Kidney glomerular epithelial cell (primary cell): ENCODE data around the gene BIRC2.

ENCODE experiments used
- DNase-seq: peaks from one replicate; lab custom pipeline; 2025; lab: John Stamatoyannopoulos, UW

BIRC2 gene

DNA sequence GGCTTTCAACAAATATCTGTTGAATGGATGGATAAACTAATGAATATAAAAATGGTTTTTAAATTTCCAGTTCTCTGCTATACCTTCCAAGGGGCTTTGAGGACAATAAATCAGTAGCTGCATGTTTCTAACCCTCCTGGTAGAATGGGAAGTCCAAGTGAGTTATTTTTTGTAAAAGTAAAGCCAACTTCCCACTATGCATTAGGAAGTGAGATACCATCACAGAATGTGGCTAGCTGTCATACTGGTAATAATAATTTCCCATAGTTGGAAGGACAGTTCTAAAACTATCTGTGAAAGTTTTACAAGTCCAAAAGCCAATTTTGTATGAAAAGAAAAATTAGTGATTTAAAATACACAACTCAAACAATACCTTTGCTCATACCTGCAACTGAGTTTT, 55.5 kb downstream of the BIRC2 start:
- DNase-seq = no peak

DNA sequence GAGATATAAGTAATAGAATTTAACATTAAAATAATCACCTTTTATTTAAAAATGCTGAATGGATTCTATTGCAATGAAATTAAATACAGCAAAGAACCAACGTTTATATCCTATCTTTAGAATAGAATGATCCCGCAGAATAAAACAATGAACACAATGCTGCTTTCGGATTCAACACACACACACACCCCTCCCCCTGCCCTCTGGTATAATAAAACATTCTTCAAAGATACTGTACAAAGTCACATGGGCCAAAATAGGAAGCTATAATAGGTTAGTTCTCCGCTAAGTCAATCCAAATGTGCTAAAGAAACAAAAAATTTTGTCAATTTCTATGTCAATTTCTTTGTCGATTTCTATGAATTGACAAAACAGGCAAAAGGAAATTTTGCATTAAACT, 58.5 kb downstream of the BIRC2 start:
- DNase-seq = no peak

DNA sequence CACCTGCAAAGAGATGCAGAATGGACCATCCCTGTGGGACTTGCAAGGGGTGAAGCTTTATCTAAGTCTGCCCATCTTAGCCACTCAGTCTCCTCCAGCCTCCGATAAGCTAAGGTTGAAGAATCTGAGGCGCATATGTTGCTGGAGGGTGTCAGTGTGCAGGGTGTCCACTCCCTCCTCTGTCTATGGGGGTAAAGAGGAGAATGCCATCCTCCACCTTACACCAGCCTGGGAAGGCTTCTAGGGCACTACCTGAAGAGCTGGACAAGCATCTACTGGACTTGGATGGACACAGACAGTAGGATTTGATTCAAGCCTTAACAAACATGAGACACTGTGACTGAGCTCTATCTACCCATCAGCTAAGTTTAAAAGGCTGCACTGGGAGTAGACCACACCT, 59.1 kb downstream of the BIRC2 start:
- DNase-seq = no peak

DNA sequence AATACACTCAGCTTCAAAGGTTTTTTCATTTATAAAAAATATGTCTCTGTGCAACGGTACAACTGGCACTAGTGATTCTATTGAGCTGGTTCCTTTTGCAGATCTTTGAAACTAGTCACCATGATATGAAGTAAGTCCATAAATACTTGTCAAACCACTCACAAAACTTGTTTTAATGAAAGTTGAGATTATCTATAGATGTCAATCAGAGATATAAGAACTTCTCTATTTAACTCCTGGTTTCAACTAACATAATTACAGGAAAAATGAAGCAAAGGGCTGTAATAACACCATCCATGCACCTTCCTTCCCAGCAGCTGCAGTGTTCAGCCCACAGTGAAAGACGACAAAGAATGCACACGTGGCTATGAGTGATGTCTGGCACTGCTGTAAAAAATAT, 60.9 kb downstream of the BIRC2 start:
- no peak for DNase-seq

DNA sequence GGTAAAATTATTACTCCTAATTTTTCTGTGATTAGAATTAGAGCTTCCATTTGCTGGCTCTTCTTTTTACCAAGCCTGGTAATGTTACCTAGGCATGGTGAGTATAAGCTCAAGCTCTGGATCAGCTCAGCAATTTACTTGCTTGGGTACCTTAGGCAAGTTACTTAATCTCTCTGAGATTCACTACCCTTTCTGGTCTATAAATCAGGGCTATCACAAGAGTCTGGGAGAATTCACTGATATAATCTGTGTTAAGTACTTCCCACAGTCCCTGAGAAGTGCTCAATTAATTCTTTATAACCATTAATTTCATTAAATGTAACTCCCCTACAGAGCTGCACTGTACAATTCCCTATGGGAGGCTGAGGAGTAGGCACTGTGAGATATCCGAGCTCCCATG, 61.3 kb downstream of the BIRC2 start:
- DNase-seq = no peak

DNA sequence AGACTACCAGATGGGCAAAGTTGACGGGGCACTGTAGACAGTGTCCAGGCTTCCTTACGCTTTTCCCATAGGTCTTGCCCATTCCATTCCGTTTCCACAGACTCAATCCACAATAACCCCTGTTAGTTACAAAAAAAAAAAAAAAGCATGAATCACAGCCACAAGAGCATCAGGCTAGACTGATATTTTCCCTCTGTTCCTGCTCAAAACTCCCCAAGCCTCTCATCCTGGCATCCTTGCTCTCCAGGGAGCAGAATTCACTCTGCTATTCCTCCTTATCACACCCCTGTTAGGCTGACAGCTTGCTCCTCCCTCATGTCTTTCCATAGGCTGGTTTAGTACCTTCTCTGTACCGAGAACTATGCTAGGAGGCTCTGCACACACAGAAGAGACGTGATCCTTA, 63.4 kb downstream of the BIRC2 start:
- DNase-seq = no peak

DNA sequence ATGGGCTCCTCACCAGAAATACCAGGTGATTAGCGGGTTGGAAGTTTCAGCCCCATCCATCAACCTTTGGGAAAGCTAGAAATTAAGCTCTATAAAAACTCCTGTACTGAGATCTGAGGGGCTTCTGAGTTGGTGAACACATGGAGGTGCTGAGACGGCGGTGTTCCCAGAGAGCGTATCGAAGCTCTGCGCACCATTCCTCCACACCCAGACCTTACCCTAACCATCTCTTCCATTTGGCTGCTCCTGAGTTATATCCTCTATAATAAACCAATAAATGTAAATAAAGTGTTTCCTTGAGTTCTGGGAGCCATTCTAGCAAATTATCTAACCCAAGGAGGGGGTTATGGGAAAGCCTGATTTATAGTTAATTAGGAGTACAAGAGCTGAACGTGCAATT, 64.1 kb downstream of the BIRC2 start:
- DNase-seq = no peak

DNA sequence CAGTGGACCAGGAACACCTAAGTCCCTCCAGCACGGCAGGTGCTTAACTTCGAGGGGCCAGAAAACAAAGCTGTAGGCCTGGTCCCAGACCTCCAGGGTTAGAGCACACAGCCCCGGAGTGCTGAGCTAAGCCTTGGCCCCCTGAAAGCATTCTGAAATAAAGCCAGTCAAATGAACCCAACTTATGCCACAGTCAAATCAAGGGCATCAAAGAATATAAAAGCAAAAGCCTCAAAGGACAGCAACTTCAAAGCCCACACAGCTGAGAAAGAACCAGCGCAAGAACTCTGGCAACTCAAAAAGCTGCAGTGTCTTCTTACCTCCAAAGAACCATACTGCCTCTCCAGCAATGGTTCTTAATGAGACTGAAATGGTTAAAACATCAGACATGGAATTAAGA, 66.5 kb downstream of the BIRC2 start:
- no peak for DNase-seq

DNA sequence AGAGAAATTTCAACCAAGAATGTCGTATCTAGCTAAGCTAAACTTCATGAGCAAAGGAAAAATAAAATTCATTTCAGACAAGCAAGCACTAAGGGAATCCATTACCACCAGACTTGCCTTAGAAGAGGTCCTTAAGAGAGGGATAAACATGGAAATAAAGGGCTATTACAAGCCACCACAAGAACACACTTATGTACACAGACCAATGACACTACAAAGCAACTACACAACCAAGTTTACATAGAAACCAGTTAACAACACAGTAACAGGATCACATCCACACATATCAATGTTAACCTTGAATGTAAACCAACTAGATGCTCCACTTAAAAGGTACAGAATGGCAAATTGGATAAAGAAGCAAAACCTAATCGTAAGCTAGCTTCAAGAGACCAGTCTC, 67.5 kb downstream of the BIRC2 start:
- DNase-seq = no peak

DNA sequence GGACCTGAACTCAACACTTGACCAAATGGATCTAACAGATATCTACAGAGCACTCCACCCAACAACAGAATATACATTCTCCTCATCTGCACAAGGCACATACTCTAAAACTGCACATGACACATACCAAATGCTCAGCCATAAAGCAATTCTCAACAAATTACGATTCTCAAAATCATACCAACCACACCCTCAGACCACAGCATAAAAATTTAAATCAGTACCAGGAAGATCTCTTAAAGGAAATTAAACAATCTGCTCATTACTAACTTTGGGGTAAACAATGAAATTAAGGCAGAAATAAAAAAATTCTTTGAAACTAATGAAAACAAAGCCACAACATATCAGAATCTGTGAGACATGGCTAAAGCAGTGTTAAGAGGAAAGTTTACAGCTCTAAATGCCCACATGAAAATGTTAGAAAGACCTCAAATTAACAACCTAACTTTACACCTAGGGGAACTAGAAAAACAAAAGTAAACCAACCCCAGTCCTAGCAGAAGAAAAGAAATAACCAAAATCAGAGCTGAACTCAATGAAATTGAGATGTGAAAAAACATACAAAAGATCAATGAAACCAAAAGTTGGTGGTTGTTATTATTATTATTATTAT, 68.4 kb downstream of the BIRC2 start:
- DNase-seq = no peak

DNA sequence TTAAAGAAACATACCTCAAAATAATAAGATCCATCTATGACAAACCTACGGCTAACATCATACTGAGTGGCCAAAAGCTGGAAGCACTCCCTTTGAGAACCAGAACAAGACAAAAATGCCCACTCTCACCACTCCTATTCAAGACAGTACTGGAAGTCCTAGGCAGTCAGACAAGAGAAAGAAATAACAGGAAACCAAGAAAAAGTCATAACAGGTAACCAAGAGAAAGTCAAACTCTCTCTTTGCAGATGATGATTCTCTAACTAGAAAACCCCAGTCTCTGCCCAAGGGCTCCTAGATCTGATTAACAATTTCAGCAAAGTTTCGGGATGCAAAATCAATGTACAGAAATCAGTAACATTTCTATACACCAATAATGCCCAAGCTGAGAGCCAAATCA, 70.0 kb downstream of the BIRC2 start:
- DNase-seq = no peak

DNA sequence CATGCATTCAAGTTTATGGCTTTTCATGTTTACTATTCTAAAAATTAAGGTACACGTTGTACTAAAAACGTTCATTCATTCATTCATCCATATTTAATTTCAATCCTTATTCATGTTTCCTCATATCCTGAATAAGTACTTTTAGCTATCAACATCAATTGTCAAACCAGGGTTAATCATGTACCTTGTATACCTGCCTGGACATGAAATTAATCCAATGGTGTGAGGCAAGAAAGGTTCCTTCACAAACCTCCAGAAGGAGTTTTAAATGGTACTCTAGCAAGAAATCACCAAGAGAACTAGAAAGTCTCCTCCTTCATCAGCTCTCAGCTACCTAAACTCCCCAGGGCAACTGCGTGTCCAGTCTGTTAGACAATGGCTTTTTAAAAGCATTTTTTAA, 72.2 kb downstream of the BIRC2 start:
- DNase-seq = no peak

DNA sequence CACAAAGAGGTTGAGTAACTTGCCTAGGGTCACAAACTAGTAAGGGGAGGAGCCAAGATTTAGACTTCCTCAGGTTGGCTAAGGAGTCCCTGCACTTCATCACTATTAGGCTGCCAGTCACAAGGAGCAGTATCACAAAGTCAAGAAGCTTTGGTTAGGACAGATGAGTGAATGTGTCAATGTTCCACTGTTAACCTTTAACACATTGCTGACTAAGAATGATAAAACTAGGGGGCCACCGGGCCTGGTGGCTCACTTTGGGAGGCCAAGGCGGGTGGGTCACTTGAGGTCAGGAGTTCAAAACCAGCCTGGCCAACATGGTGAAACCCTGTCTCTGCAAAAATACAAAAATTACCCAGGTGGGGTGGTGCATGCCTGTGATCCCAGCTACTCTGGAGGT, 73.5 kb downstream of the BIRC2 start:
- DNase-seq = no peak

DNA sequence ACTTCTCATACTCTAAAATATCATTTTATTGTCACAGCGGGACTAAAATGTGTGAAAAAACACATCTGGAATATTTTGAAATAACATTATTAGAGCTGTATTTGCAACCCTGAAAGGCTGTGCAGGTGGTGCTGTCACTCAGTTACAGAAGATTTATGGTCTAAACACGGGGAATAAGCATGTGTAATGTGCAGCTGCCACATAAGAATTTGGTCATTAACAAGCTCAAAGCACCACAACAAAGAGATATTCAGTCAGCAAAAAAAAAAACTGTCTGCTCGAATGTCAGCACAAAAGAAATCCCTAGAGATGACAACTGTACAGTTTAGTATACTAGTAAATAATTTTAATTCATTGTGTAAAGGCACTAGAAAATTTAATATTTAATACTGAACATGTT, 74.2 kb downstream of the BIRC2 start:
- DNase-seq = peak; percentile 20

DNA sequence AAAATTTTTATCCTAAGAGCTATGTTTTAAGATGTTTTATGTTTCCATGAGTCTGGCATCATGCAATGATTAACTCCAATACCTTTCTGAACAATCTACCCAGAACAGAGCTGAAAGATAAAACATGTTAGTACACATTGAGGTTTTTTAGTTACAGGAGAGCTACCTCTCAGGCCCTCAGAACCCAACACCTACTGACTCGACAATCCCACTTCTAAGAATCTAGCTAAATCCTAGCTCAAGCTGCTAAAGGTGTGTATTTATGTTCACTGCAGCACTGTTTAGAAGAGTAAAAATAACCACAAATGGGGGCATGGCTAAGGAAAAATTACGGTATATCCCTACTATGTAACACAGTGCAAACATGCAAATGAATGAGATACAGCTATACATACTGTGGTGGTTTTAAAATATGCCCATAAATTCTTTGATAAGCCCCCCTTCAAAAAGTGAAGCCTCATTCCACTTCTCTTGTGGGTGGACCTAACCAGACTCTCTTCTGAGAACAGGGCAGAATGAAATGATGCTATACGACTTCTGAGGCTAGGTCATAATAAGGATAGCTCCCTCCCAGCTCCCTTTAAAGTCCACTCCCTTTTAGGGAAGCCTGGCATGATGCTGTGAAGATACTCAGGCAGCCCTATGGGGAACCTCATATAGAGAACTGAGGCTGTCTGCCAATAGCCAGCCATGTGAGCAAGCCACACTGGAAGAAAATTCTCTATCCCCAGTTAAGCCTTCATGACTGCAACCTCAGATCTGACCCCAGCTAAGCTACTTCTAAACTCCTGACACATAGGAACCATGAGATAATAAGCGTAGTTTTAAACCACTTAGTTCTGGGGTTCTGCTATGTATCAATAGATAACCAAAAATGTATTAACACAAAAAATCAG, 76.1 kb downstream of the BIRC2 start:
- DNase-seq = no peak

DNA sequence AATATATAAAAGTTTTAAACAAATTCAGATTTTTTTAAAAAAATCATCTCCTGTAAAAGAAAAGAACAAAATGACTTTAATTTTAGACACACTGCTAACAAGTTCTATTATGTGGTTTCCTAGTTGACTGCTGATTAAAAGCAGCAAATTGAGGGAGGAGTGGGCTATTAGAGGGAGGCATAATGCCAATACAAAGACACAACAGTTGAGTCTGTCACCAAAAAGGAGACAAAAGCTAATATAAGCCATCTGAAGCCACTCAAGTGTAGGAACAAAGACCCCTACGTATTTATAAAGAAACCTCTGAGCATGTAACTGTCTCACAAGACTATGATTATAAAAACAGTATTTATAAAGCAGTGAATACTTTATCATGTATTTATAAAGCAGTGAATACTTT, 76.9 kb downstream of the BIRC2 start:
- DNase-seq = no peak

DNA sequence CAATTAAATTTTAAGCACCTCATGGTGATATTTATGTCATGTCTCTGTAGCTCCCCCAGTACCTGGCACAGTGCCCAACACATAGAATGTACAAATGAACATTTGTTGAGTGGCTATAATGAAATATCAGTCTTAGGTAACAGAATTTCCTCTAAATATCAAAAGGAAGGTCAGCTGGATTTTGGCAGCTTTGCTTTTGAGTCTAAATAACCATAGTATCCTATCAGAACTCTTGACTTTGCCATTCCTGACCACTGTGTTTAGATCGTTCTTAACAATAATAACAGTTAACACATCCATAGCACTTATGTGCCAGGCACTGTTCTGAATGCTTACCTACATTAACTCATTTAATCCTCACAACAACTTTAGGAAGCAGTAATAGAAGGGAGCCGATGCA, 79.0 kb downstream of the BIRC2 start:
- no peak for DNase-seq

DNA sequence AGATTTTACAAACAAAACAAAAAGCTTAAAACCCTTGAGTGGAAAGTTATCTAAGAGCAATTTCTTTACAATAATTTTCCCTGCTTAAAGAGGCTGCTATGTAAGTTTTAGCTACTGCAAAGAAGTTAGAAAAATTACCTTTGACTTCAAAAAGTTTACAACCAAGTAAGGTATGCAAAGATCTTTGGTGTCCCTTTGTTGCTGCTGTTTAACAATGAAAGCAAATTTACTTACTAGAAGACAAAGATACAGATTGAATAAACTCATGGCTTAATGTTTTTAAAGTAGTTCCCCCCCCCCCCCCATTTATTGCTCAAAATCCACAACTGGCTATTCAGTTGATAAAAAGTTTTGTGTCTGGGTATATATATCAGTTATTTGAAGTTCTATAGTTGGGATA, 79.6 kb downstream of the BIRC2 start:
- no peak for DNase-seq

DNA sequence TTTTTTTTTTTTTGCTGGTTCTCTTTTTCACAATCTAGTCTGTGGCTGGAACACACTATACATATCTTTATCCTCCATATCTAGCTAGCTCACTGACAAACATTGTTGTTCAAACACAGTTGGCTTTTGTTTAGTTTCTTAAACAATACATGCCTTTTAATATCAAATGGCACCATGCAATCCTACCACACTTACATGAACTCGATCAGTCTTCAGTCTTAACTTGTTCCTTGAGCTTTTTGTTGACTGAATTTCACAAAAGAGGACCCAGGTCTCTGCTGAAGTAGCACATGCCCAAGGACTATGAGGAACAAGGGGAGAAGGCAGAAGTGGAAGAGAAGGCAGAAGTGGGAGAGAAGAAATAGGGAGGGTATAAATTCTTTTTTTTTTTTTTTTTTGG, 80.1 kb downstream of the BIRC2 start:
- no peak for DNase-seq
